ENCODE measurements around the gene HCRTR1.

HCRTR1 gene

DNA sequence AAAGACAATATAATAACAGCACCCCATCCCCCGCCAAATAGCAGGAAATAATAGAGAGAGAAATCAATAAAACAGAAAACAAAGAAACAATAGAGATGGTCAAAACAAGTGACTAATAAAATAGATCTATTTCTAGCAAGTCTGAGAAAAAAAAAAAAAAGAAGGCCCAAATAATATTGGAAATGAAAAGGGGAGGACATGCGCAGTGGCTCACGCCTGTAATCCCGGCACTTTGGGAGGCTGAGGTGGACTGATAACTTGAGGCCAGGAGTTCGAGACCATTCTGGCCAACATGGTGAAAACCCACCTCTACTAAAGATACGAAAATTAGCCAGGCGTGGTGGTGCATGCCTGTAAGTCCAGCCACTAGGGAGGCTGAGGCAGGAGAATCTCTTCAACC is 18.5 kb upstream of the HCRTR1 start:
- no peak for DNase-seq

DNA sequence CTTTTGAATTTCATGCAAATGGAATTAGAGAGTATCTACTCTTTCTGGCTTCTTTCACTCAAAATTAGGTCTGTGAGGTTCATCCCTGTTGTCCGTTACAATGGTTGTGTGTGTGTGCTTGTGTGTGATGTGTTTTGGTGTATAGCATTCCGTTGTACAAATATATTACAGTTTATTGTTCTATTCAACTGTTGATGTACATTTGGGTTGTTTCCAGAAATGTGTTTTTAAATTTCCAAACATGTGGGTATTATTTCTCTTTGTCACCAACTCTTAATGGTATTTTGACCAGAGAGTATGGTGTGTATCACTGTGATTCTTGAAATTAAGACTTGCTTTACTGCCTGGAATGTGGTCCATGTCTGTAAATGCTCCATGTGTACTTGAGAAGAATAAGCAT is 16.8 kb upstream of the HCRTR1 start:
- no peak for DNase-seq

DNA sequence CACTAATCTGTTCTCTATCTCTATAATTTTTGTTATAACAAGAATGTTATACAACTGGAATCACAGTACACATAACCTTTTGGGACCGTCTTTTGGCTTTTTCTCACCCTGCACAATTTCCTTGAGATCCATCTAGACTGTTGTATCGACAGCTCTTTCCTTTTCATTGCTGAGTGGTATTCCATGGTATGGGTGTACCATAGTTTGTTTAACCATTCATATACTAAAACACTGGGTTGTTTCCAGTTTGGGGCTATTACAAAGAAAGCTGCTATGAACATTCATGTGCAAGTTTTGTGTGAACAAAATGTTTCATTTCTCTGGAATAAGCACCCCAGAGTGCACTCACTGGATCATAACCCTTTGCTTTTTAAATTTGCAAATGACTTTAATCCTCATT is 15.4 kb upstream of the HCRTR1 start:
- no peak for DNase-seq

DNA sequence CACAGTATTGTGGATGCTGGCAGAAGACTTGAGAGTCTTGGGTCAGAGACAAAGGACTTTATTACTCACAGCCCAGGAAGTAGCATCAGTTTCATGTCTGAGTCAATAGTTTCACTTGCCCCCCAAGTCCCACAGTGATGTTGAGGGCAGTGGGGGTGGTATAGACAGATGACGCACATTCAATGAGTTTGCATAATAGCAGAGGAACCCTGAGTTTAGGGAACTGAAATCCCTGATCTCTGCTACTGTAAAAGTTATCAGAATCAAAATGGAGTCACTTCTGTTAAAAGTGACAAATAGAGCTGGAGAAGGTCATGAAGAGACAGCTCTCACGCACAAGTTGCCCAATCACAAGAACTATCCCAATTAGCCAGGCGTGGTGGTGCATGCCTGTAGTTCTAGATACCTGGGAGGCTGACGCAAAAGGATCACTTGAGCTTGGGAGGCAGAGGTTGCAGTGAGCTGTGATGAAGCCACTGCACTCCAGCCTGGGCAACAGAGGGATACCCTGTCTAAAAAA is 11.5 kb upstream of the HCRTR1 start:
- DNase-seq = peak; percentile 16

DNA sequence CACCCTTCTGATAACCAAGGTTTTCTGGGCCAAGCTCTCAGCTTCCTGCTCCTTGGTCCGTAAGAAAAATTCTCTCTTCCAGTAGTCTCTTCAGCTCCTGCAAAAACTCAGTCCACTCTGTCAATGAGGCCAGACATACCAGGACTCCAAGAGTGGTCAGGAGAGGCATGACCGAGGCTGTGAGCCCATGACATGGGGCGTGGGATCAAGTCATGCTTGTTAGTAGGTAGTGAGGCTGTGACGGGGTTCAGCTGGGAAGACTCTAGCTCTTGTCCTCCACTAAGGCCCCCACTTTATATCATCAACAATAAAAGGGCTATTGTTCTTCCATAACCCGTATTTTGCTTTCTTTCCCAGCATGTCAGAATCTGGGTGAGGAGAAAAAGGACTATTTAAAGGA is 10.1 kb upstream of the HCRTR1 start:
- DNase-seq = no peak

DNA sequence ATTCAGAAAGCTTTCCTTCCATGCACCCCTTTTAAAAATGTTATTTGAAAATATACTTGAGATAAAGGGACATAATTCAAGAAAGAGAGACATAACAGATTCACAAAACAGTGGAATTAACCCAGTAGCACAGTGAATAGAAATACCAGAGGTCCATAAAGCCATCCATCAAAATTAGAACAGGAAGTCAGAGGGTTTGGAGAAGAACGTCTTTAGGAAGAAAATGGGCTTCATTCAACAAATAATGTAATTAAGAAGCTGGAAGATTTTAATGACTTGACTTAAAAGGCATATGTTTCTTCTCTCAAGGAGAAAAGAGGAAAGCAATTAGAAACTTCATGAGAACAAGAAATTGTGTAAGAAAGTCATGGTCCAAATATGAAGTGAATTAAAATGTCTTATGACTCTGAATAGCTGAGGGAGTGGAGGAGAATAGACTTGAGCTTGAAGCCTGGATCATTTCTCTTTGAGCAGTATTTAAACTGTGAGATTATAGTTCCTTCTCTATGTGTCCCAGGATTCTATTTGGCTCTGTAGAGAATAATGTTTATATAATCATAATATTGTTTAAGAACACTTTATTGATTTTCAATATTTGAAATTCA is 7.9 kb upstream of the HCRTR1 start:
- no peak for DNase-seq

DNA sequence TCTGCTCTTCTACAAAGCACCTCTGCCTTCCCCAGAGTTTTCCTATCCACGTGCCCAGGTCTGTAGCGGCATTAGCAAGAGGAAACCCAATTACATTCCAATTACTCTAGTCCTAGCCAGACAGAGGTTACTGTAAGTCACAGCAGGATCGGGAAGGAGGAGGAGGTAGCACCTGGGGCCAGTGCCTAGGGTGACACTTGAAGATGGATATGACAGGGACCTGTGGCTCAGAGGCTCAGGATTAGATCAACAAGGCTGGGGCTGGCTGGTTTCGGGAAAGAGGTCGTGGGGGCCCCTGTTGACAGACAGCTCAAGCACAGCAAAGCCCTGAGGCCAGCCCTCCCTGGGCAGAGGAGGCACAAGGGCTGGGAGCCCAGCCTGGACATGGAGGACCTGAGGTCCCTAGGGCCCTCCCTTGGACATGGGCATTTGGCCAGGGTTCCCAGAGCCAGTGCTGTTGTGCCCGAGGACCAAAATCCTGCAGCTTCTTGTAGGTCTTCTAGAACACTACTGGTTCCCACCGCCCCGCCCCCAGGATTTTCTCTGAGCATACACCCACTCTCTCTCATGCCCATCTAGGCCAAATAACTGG is 3.0 kb upstream of the HCRTR1 start:
- DNase-seq = no peak

DNA sequence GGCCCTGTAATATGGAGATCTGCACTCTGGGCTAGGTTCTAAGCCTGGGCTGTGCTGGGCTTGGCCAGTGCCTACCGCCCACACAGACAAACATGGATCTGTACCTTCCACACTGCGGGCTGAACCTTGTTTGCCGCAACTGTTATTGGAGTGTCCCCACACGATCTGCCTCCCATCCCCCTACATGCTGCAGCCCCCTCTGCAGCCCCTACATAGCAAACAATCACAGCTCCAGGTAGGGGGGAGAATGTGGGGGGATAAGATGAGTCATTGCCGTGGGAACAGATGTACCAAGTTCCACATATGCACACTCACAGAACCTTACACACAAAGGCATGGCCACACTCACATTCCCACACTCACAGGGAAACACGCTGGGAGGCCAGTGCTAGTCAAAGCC is 2.1 kb upstream of the HCRTR1 start:
- no peak for DNase-seq

DNA sequence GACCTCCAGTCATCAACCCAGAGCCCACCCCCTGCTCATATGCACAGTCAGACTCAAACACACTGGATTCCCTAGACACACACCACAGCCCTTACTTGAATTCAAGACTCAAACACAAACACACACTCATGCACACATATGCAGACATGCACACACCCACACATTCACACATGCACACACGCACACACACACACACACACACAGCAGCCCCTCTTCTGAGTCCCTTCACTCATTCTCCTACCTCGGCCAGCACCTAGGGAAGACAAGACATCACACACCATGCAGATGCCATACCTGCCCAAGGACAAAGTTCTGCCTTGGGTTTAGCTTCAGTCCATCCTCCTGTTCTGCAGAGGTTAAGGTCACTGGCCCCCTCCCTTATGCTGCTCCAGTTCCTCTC is 1.6 kb upstream of the HCRTR1 start:
- DNase-seq = no peak

DNA sequence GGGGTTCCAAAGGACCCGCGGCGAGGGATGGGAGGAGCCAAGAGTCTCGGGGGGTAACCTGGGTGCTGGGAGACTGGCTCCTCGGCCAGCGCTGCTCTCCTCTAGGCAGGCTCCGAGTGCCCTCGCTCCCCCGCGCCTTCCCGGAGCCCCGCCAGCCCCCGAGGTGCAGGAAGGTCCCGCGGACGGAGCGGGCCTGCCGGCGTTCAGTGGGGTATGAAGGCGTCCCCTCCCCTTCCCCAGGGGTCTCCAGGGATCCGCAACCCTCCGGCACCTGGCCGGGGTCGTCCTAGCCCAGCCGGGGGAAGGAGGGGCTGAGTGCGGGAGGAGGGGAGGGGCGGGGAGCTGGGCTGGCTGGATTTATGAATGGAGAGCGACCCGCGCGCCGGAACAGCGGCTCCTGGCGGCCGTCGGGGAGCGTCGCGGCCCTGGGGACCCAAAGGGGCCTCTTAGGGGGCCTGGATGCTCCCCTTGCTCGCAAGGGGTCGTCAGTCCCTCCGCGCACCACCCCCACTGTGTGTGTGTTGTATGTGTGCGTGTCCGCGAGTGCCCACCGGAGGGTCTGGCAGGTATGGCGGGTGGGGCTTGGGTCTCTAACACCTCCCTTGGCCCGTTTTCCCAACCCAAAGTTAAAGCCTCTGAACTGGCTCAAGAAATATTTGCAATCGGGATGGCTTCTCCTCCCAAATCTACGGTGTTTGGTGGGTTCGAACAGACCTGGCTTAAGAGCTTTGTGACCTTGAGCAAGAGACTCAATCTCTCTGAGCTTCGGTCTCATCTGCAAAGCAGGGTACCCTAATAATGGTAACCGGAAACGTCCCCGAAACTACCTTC is 642 bp downstream of the HCRTR1 start:
- peak; percentile 37 for DNase-seq

DNA sequence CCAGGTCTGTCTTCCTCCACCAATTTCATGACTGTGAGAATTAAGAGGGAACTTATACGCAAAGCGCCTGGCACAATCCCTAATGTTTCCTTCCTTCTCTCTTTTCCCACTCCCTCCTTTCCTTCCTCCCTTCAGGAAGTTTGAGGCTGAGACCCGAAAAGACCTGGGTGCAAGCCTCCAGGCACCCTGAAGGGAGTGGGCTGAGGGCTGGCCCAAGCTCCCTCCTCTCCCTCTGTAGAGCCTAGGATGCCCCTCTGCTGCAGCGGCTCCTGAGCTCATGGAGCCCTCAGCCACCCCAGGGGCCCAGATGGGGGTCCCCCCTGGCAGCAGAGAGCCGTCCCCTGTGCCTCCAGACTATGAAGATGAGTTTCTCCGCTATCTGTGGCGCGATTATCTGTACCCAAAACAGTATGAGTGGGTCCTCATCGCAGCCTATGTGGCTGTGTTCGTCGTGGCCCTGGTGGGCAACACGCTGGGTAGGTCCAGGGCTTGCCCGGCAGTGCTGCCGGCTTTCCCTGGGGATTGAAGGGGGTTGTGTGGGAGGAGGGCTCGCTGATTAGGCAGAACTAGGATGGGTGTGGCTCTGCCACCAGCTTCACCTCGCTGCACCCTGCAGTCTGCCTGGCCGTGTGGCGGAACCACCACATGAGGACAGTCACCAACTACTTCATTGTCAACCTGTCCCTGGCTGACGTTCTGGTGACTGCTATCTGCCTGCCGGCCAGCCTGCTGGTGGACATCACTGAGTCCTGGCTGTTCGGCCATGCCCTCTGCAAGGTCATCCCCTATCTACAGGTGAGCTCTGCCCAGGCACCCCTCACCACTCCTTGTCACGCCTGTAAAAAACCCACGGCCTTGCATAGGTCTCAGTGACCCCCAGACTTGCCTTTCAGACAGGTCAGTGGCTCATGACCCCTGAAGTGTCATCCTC is 1.7 kb downstream of the HCRTR1 start:
- DNase-seq = no peak

DNA sequence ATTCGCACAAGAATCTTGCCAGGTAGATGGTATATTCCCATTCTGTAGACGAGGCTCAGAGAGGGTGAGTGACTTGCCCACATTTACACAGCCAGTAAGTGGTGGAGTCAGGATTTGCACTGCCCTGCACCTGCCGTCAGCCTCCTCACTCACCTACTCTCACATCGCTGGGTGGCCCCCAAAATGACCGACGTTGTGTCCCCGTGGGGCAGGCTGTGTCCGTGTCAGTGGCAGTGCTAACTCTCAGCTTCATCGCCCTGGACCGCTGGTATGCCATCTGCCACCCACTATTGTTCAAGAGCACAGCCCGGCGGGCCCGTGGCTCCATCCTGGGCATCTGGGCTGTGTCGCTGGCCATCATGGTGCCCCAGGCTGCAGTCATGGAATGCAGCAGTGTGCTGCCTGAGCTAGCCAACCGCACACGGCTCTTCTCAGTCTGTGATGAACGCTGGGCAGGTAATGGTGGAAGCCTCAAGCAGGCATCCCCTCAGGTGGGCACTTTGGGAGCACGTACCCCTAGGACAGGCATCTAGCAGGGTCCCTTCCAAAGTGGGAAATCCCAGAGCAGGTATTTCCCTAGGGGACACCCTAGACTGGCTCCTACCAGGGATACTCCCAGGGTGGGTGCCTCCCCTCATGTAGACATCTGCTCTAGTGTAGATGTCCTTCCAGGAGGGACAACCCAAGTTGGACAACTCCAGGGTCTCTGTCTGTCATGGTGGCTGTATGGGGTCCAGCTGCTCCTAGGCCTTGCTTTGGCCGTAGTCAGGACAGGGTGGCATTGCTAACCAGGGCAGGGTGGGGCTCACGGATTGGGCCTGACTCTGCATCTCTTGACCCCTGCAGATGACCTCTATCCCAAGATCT is 3.4 kb downstream of the HCRTR1 start:
- no peak for DNase-seq

DNA sequence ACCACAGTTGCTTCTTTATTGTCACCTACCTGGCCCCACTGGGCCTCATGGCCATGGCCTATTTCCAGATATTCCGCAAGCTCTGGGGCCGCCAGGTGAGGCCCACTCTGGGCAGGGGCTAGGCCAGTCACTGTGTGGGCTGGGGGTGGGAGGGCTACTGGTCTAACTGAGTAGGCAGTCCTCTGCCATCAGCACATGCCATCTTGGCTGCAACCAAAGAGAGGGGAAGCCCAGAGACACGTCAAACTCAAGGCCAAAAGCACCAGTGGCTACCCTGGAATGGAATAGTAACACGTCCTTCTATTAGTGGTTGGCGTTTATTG is 4.0 kb downstream of the HCRTR1 start:
- DNase-seq = no peak

DNA sequence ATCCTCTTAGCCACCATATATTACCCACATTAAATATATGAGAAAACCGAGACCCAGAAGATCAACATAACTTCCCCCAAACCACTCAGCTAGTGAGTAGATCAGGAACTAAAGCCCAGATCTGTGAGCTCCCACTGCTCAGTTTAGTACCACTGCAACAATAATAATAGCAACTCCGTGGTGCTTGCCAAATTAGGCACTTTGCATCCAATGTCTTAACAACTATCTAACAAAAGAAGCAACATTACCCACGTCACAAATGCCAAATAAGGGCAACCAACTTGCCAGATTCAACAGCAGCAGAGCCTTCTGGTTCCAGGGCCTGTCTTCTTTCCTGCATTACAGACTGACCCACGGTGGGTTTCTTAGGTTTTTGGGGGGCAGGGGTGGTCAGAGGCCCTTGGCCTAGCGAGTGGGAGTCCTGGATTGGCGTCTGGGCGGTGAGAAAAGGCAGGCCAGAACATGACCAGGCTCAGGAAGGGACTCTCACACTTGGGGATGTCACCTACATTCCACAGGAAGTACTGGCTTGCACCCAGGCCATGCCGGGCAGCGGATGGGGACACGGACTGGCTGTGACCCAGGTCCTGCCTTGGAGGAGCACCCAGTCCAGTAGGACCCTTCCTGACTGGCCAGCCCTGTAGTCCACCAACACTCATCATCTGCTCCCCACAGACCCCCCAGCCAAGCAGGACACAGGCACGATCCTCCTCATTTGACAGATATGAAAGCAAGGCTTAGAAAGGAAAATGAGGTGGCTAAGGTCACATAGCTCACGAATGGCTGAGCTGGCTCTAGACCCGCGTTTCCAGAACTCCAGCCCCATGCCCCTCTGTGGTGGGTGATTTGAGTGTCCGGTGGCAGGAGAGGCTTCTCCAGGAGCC is 4.6 kb downstream of the HCRTR1 start:
- DNase-seq = no peak

DNA sequence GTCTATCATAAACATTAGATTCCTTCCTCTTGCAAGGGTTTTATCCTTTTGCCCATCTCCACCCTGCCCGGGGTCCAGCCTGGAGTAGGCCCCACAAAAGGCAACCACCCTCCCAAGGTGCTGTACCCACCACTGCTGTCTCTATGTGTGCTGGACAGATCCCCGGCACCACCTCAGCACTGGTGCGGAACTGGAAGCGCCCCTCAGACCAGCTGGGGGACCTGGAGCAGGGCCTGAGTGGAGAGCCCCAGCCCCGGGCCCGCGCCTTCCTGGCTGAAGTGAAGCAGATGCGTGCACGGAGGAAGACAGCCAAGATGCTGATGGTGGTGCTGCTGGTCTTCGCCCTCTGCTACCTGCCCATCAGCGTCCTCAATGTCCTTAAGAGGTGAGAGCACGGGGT is 5.9 kb downstream of the HCRTR1 start:
- no peak for DNase-seq

DNA sequence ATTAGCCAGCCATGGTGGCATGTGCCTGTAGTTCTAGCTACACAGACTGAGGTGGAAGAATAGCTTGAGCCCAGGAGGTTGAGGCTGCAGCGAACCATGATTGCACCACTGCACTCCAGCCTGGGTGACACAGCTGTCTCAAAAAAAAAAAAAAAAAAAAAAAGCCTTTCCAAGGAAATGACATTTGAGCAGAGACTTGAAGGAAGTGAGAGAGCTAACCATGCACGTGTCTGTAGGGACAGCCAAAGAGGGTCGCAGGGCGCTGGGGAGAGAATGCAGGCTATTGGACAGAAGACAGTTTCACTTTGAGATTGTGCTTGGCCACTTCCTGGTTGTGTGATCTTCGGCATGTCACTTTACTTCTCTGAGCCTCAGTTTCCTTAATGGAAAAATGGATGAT is 6.8 kb downstream of the HCRTR1 start:
- DNase-seq = no peak

DNA sequence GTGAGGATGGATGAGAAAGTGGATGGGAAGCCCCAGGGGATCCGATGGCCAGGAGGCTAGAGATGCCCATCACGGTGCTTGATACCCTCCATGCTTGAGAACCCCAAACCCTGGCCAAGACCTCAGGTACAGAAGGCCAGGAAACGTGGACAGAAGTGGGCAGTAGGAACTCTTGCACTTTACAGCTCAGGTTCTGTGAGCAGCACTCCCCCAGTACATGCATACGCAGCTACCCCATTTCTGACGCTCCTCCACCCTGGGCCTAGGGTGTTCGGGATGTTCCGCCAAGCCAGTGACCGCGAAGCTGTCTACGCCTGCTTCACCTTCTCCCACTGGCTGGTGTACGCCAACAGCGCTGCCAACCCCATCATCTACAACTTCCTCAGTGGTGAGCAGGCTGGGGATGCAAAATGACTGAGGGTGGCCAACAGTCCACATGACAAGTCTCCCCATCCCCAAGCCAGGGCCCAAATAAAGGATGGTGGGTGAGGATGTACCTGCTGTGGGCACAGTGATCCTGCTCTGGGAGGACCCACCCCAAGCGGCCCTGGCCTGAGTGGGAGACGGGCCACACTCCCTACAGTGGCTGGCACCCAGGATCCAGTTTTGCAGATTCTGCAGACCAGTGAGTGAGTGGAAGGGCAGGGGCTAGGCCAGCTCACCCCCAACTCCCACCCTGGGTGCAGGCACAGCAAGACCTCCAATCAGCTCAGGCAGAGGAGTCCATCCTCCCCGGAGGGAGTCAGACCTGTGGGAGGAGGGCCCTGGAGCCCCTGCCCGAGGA is 7.4 kb downstream of the HCRTR1 start:
- DNase-seq = no peak

DNA sequence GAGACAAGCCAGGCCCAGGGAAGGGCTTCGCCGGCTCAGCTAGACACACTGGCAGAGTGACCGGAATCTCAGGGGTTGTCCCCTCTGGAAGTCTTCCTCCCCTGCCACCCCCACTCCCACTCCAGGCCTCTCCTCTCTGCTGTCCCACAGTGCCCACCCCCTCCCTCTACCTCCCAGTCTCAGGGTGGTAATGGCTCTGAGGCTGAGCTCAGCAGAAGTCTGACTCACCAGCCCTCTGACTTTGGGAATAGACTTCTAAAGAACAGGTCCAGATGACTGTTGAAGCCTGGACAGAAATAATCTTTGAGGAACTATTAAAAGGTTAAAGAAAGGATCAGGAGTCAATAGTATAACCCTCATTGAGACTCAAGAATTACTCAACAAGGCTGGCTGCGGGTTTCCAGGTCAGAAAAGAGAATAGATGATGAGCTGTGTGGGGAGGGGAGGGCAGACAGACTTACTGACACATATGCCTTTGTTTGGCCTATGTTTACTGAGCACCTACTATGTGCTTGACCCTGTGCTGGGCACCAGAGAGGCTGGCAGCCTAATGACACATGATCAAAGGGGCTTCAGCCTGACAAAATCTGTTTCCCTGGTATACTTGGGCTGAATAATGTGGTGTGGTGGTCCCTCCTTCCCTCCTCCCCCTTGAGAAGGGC is 8.2 kb downstream of the HCRTR1 start:
- DNase-seq = no peak

Data from CD4-positive, alpha-beta T cell treated with Interleukin-10 for 1 hour (primary cell).